Measurements from ENCODE around the gene RWDD2A. TPM values are rescaled to one million over a fixed set of nuclear protein-coding genes. Genes with fewer than 3 reads are reported as not detected.

RWDD2A gene
- total and polyA plus RNA-seq, 2 of the 8 experiments (the other 6 are each of a cell fraction or from before 2014, with no cell fraction given): 2.1 to 3.6 TPM

DNA sequence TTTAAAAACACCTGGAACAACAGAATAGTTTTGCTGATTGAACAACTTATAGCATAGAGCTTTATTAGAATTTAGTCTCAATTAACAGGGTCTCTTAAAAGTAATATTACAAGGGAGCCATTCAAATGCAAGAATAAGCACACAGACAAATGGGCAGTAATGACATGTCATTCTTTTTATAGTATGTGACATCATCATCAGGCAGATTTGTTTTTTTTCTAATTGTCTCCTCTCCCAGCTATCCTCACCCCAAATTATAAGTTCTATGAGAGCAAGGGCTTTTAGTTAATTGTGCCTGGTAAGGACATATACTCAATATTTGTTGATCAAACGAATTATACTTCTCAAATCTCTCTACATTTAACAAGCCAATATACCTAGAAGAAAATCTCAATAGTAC lies 11.0 kb upstream of the RWDD2A start:
- Histone ChIP-seq H2BK15ac (ENCODE audit: low read length) (no peak overlapping the region), H3K4ac (replicated peaks; ENCODE audit: insufficient read length, low read depth, low read length) (no peak overlapping the region), H3K9ac (replicated peaks in 1 of 4; ENCODE audit: extremely low read depth in 1 of 4, low read depth in 3 of 4, low read length in 3 of 4) (no peak overlapping the region), H2BK20ac (ENCODE audit: low read length) (no peak overlapping the region), H3K27me3 (replicated peaks in 1 of 4; ENCODE audit: control insufficient read depth in 3 of 4, extremely low read depth in 1 of 4, insufficient read depth in 3 of 4, low read length in 3 of 4) (no peaks in the 10 kb centered on the region), H3K9me3 (ENCODE audit: insufficient read depth in 2 of 2, low read depth in 1 of 2, low read length in 1 of 2) (no peaks in the 10 kb centered on the region), H3K23me2 (ENCODE audit: low read depth, low read length) (no peaks in the 10 kb centered on the region), H2BK120ac (replicated peaks; ENCODE audit: low read depth, low read length) (no peak overlapping the region), H2BK12ac (ENCODE audit: low read depth, low read length) (no peak overlapping the region), H4K20me1 (replicated peaks in 1 of 2; ENCODE audit: control insufficient read depth in 1 of 2, insufficient read depth in 2 of 2, low read length in 2 of 2) (peaks cover 3 to 4% of the 10 kb centered on the region in 2 experiments), H4K91ac (replicated peaks; ENCODE audit: insufficient read length, low read length) (no peak overlapping the region), H3K18ac (ENCODE audit: extremely low read depth, low read length) (no peak overlapping the region), H2AK5ac (ENCODE audit: low read depth, low read length) (no peak overlapping the region), H3K23ac (ENCODE audit: insufficient read length) (no peak overlapping the region), H2BK5ac (ENCODE audit: low read depth, low read length) (no peak overlapping the region), H4K8ac (ENCODE audit: extremely low read depth, insufficient read depth, low read length) (no peak overlapping the region), H3K4me1 (replicated peaks in 1 of 4; ENCODE audit: control insufficient read depth in 3 of 4, insufficient read depth in 4 of 4, low read length in 3 of 4) (peaks cover 0 to 2% (median 0%) of the 10 kb centered on the region in 4 experiments; a peak in 1 of 7 replicates), H3K4me2 (ENCODE audit: insufficient read depth in 1 of 2, low read depth in 2 of 2, low read length in 2 of 2) (no peak overlapping the region), H3K36me3 (ENCODE audit: control insufficient read depth in 2 of 4, insufficient read depth in 4 of 4, low read length in 3 of 4) (peaks cover 4 to 80% (median 28%) of the 10 kb centered on the region in 4 experiments), H4K5ac (ENCODE audit: insufficient read length, low read depth, low read length) (no peak overlapping the region), H3K79me2 (ENCODE audit: control insufficient read depth in 1 of 2, insufficient read depth in 2 of 2, low read length in 2 of 2) (no peaks in the 10 kb centered on the region), H3K56ac (replicated peaks; ENCODE audit: insufficient read length, low read depth, low read length) (no peak overlapping the region), H3K14ac (ENCODE audit: insufficient read length) (no peak overlapping the region), H3K79me1 (ENCODE audit: low read depth, low read length) (no peaks in the 10 kb centered on the region), H2AFZ (ENCODE audit: low read length) (no peak overlapping the region), H3K27ac (ENCODE audit: low read depth, low read length) (no peak overlapping the region), H3K4me3 (ENCODE audit: extremely low read depth in 1 of 4, insufficient read depth in 2 of 4, low read depth in 3 of 4, low read length in 4 of 4) (no peak overlapping the region; a peak in 1 of 8 replicates)
- CTCF ChIA-PET (ENCODE audit: partially characterized antibody): interaction anchor here (0.8 to 2.0 kb wide), 3 partner anchors 18 to 330 kb away, joined by 3 to 5 read pairs (median 3); partner anchors contain the start of genes DOP1A and PRSS35
- WGBS, 2 experiments (ENCODE audit: extremely low coverage in 1 of 2, insufficient coverage in 1 of 2, insufficient read length in 1 of 2, insufficient replicate concordance in 2 of 2, low coverage in 1 of 2, low lambda C conversion rate in 2 of 2, missing lambda C conversion rate in 1 of 2): 95% methylated on average over 1 of the region's 1 CpG; no CpG with 5 or more reads in 1 of the 2 experiments
- POLR2A ChIA-PET (ENCODE audit: partially characterized antibody): no interaction called here
- no peak for FAIRE-seq
- DNase-seq (ENCODE audit: low read depth in 1 of 2, low spot score in 2 of 2): no peak
- TF ChIP-seq POLR2A (IDR thresholded peaks at IDR 0.05; ENCODE audit: control extremely low read depth in 1 of 2, low read depth in 2 of 2, low read length in 2 of 2): no peak
- TF ChIP-seq RFX5 (IDR thresholded peaks at IDR 0.05; ENCODE audit: borderline replicate concordance, low read depth, low read length): no peak
- TF ChIP-seq BRCA1 (IDR thresholded peaks at IDR 0.05; ENCODE audit: low read depth, low read length): no peak
- no peak for TF ChIP-seq BCL11A (IDR thresholded peaks at IDR 0.05; ENCODE audit: low read depth in 2 of 2, low read length in 2 of 2)
- no peak for TF ChIP-seq FOSL1 (IDR thresholded peaks at IDR 0.05; ENCODE audit: insufficient read depth, low read depth, low read length)
- no peak for TF ChIP-seq EP300 (IDR thresholded peaks at IDR 0.05; ENCODE audit: borderline replicate concordance in 1 of 2, low read depth in 2 of 2, low read length in 2 of 2)
- no peak for TF ChIP-seq CHD1 (IDR thresholded peaks at IDR 0.05; ENCODE audit: low read depth, low read length)
- no peak for TF ChIP-seq GTF2F1 (IDR thresholded peaks at IDR 0.05; ENCODE audit: borderline replicate concordance, low read depth, low read length)
- TF ChIP-seq TEAD4 (IDR thresholded peaks at IDR 0.05; ENCODE audit: low read depth, low read length): no peak
- no peak for TF ChIP-seq TCF12 (IDR thresholded peaks at IDR 0.05; ENCODE audit: low read depth, low read length)
- TF ChIP-seq RBBP5 (IDR thresholded peaks at IDR 0.05; ENCODE audit: borderline replicate concordance, low read depth, low read length): no peak
- no peak for TF ChIP-seq EZH2 (IDR thresholded peaks at IDR 0.05; ENCODE audit: low read depth, low read length, severe bottlenecking)
- TF ChIP-seq HDAC2 (IDR thresholded peaks at IDR 0.05; ENCODE audit: borderline replicate concordance in 1 of 2, low read depth in 2 of 2, low read length in 2 of 2): no peak
- TF ChIP-seq ZNF274 (IDR thresholded peaks at IDR 0.05; ENCODE audit: borderline replicate concordance, extremely low read depth, low read length): no peak

All from H1 (cell line).